CD14-positive monocyte (primary cell): Measurements from ENCODE around the gene NINL. TPM values are rescaled to one million over a fixed set of nuclear protein-coding genes. Genes with fewer than 3 reads are reported as not detected.

ENCODE experiments used
- DNase-seq, 3 donors: peaks; one replicate each; pipeline ENCODE4 v3.0.0-alpha.2; 2011 to 2022
- H2AFZ ChIP-seq: 2 replicates; pipeline ENCODE4 v1.6.0; 2012; ENCODE audit warnings: mild to moderate bottlenecking, low read depth, low read length, inconsistent platforms; ENCODE audit not compliant: insufficient read depth, poor library complexity, severe bottlenecking
- H3K27ac ChIP-seq, 2 donors: 1 replicate in 1 of 2; 2 replicates in 1 of 2; pipeline ENCODE4 v1.5.1; 2012 to 2013; ENCODE audit warnings: low read length in 2 of 2, control low read depth in 1 of 2, inconsistent platforms in 1 of 2, low read depth in 1 of 2, mild to moderate bottlenecking in 1 of 2
- H3K27me3 ChIP-seq, 2 donors: one replicate each; pipeline versions ENCODE4 v1.6.0 to v1.6.1; 2011 to 2013; ENCODE audit warnings: low read length in 2 of 2; ENCODE audit not compliant: control insufficient read depth in 2 of 2, insufficient read depth in 2 of 2
- H3K36me3 ChIP-seq, 2 donors: replicated peaks in 1 of 2; 1 replicate in 1 of 2; 2 replicates in 1 of 2; pipeline versions ENCODE4 v1.5.1 to v1.6.1; 2012 to 2013; ENCODE audit warnings: low read length in 2 of 2, control low read depth in 1 of 2, inconsistent platforms in 1 of 2, mild to moderate bottlenecking in 1 of 2; ENCODE audit not compliant: insufficient read depth in 2 of 2, control insufficient read depth in 1 of 2
- H3K4me1 ChIP-seq, 2 donors: 1 replicate in 1 of 2; 2 replicates in 1 of 2; pipeline versions ENCODE4 v1.5.1 to v1.6.1; 2012 to 2013; ENCODE audit warnings: low read length in 2 of 2, control low read depth in 1 of 2, inconsistent platforms in 1 of 2, mild to moderate bottlenecking in 1 of 2, moderate library complexity in 1 of 2; ENCODE audit not compliant: insufficient read depth in 2 of 2, control insufficient read depth in 1 of 2
- H3K4me2 ChIP-seq: replicated peaks from 2 replicates; pipeline ENCODE3; 2012; ENCODE audit warnings: low read length, moderate library complexity, mild to moderate bottlenecking; ENCODE audit not compliant: poor library complexity, severe bottlenecking; ENCODE audit errors: extremely low read depth
- H3K4me3 ChIP-seq, 3 experiments: fragments of 200-600 bp in 1 of 3; sonication (generic) in 1 of 3; replicated peaks in 1 of 3; 1 replicate in 2 of 3; 2 replicates in 1 of 3; pipeline ENCODE4 v1.5.1; 2011 to 2013; ENCODE audit warnings: low read length in 3 of 3, mild to moderate bottlenecking in 3 of 3, control low read depth in 2 of 3, low read depth in 2 of 3, inconsistent platforms in 1 of 3, moderate library complexity in 1 of 3
- H3K79me2 ChIP-seq: 2 replicates; pipeline ENCODE4 v1.6.0; 2012; ENCODE audit warnings: mild to moderate bottlenecking, control low read depth, inconsistent platforms, low read length, moderate library complexity; ENCODE audit not compliant: insufficient read depth
- H3K9ac ChIP-seq: 2 replicates; pipeline ENCODE4 v1.6.0; 2017; ENCODE audit warnings: low read length, mild to moderate bottlenecking; ENCODE audit not compliant: insufficient read depth, poor library complexity, severe bottlenecking
- H3K9me3 ChIP-seq, 2 donors: replicated peaks in 1 of 2; 1 replicate in 1 of 2; 2 replicates in 1 of 2; pipeline versions ENCODE4 v1.5.1 to v1.6.1; 2012 to 2013; ENCODE audit warnings: low read length in 2 of 2, control low read depth in 1 of 2; ENCODE audit not compliant: control insufficient read depth in 1 of 2, insufficient read depth in 1 of 2
- H4K20me1 ChIP-seq: 2 replicates; pipeline ENCODE4 v1.6.0; 2012; ENCODE audit warnings: mild to moderate bottlenecking, low read length, control low read depth, moderate library complexity; ENCODE audit not compliant: insufficient read depth
- H3K27ac Mint-ChIP-seq, 7 donors: one replicate each; pipeline ENCODE4 v1.8.0; 2020; ENCODE audit warnings: mild to moderate bottlenecking in 7 of 7, mixed read lengths in 7 of 7, moderate library complexity in 6 of 7, inconsistent platforms in 2 of 7
- H3K27me3 Mint-ChIP-seq, 3 donors: one replicate each; pipeline ENCODE4 v1.8.0; 2021 to 2022; ENCODE audit warnings: low read depth in 3 of 3, mild to moderate bottlenecking in 3 of 3, mixed read lengths in 3 of 3, moderate library complexity in 3 of 3, inconsistent platforms in 1 of 3
- H3K36me3 Mint-ChIP-seq, 2 donors: one replicate each; pipeline ENCODE4 v1.8.0; 2020; ENCODE audit warnings: mixed read lengths in 2 of 2, inconsistent platforms in 1 of 2, mild to moderate bottlenecking in 1 of 2
- H3K4me1 Mint-ChIP-seq: one replicate; pipeline ENCODE4 v1.8.0; 2020; ENCODE audit warnings: mild to moderate bottlenecking, mixed read lengths
- H3K4me3 Mint-ChIP-seq, 2 donors: one replicate each; pipeline ENCODE4 v1.8.0; 2020; ENCODE audit warnings: mild to moderate bottlenecking in 2 of 2, mixed read lengths in 2 of 2, moderate library complexity in 1 of 2
- H3K9me3 Mint-ChIP-seq, 7 donors: one replicate each; pipeline ENCODE4 v1.8.0; 2020 to 2022; ENCODE audit warnings: mixed read lengths in 7 of 7, mild to moderate bottlenecking in 6 of 7, moderate library complexity in 6 of 7, inconsistent platforms in 2 of 7
- WGBS: methylation state at CpG from one replicate; pipeline ENCODE4 v1.1.5; 2013; ENCODE audit warnings: missing lambda C conversion rate; ENCODE audit not compliant: insufficient coverage; 5-methylcytosine and 5-hydroxymethylcytosine counted together
- intact Hi-C, 2 donors: fragments of 100-400 bp; cut with micrococcal nuclease; formaldehyde crosslinking; loops; one replicate each; pipeline versions ENCODE4 v1.15.0 to v1.15.1; 2023
- polyA plus RNA-seq, 3 donors: library from polyadenylated mRNA; depleted of rRNA in 1 of 3; unstranded in 2 of 3; stranded (reverse) in 1 of 3; fragments of 300-500 nt in 2 of 3; fragments of >200 nt in 1 of 3; fragmentation: Illumina TruSeq in 2 of 3; gene quantifications; 1 replicate in 2 of 3; 2 replicates in 1 of 3; pipeline ENCODE4 v1.2.3, GENCODE V29; 2012 to 2021
- TF ChIP-seq, protein P1 (sequence below): fragments of 200-600 bp; IDR thresholded peaks from one replicate; pipeline ENCODE4 v1.8.0; 2022; ENCODE audit warnings: antibody characterized with exemption, mild to moderate bottlenecking

NINL gene
- polyA plus RNA-seq, 3 donors = 0.08 to 0.15 TPM; not detected in 1

GRCh38 chr20:25460566-25461280 lies 124.6 kb downstream of the NINL start:
- H4K20me1 ChIP-seq = no peaks in the 10 kb centered on the region
- Mint-ChIP-seq H3K36me3 (no peaks in the 10 kb centered on the region), H3K4me3 (no peak overlapping the region), H3K27ac (peak overlapping the region in 2 of 7 donors; percentile 60 to 70), H3K27me3 (peaks cover 0 to 1% (median 0%) of the 10 kb centered on the region in 3 donors), H3K9me3 (peaks cover 0 to 3% (median 0%) of the 10 kb centered on the region in 7 donors), H3K4me1 (peaks cover 28% of the 10 kb centered on the region)
- intact Hi-C loops = no loop called here
- TF ChIP-seq, protein P1, sequence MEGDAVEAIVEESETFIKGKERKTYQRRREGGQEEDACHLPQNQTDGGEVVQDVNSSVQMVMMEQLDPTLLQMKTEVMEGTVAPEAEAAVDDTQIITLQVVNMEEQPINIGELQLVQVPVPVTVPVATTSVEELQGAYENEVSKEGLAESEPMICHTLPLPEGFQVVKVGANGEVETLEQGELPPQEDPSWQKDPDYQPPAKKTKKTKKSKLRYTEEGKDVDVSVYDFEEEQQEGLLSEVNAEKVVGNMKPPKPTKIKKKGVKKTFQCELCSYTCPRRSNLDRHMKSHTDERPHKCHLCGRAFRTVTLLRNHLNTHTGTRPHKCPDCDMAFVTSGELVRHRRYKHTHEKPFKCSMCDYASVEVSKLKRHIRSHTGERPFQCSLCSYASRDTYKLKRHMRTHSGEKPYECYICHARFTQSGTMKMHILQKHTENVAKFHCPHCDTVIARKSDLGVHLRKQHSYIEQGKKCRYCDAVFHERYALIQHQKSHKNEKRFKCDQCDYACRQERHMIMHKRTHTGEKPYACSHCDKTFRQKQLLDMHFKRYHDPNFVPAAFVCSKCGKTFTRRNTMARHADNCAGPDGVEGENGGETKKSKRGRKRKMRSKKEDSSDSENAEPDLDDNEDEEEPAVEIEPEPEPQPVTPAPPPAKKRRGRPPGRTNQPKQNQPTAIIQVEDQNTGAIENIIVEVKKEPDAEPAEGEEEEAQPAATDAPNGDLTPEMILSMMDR = no peak
- H3K27me3 ChIP-seq = no peaks in the 10 kb centered on the region
- DNase-seq = no peak
- no peaks in the 10 kb centered on the region for H3K9me3 ChIP-seq
- H3K4me3 ChIP-seq = no peak overlapping the region
- peaks cover 23 to 24% of the 10 kb centered on the region in 2 donors for H3K4me1 ChIP-seq
- no peak overlapping the region for H2AFZ ChIP-seq
- no peak overlapping the region for H3K4me2 ChIP-seq
- no peak overlapping the region for H3K9ac ChIP-seq
- no peaks in the 10 kb centered on the region for H3K79me2 ChIP-seq
- H3K27ac ChIP-seq = peak overlapping the region in 1 of 2 donors; percentile 56
- 97% methylated on average over 19 of the region's 19 CpGs for WGBS
- H3K36me3 ChIP-seq = no peaks in the 10 kb centered on the region

DNA sequence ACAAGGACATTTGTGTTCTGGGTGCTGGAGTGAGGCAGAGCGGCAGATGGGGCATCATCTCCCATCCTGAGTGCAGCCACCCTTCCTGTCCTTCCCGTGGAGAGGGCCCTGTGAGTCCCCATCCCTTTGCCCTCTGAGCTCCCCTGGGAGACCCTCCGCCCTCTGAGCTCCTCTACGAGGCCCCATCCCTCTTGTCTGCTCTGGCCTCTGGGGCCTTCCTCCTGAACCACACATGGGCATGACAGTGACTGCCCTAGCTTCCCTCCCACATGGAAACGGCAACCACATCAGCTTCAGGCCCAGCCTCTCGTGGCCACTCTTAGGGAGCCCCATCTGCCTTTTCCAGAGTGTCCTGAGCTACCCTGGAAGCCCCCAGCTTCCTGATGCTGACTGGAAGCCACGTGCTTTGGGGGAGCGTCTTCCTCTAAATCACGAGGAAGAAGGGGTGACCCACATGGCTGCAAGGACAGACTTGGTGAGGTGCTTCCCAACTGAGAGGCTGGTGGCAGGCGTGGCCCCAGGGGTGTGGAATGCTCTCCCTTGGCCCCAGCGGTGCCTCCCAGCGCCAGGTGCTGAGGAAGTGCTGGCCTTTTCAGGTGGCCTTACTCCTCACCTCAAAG lies 125.3 kb downstream of the NINL start:
- no peaks in the 10 kb centered on the region for H3K36me3 Mint-ChIP-seq
- intact Hi-C loops = no loop called here
- Histone ChIP-seq H3K27me3 (no peaks in the 10 kb centered on the region), H3K9ac (no peak overlapping the region), H3K27ac (no peak overlapping the region), H3K4me3 (no peak overlapping the region), H3K36me3 (no peaks in the 10 kb centered on the region), H2AFZ (peak overlapping the region; percentile 13), H3K4me1 (peaks cover 23 to 24% of the 10 kb centered on the region in 2 donors), H3K4me2 (no peak overlapping the region), H4K20me1 (no peaks in the 10 kb centered on the region), H3K79me2 (no peaks in the 10 kb centered on the region), H3K9me3 (no peaks in the 10 kb centered on the region)
- H3K4me1 Mint-ChIP-seq = peaks cover 22% of the 10 kb centered on the region
- peak overlapping the region in 2 of 7 donors; percentile 18 to 37 for H3K27ac Mint-ChIP-seq
- WGBS = 74% methylated on average over 12 of the region's 12 CpGs
- H3K9me3 Mint-ChIP-seq = peaks cover 0 to 3% (median 0%) of the 10 kb centered on the region in 7 donors
- peaks cover 0 to 1% (median 0%) of the 10 kb centered on the region in 3 donors for H3K27me3 Mint-ChIP-seq
- H3K4me3 Mint-ChIP-seq = no peak overlapping the region
- no peak for DNase-seq
- TF ChIP-seq, protein P1 = no peak
